WI38 (cell line): Measurements from ENCODE around the gene BTD.
"Not testable (repeated sequence)": the region's sequence is repeated elsewhere in the genome, so short reads cannot be mapped to it uniquely, and the experiment has no call there.

Experiments used
- H3K4me3 ChIP-seq: 2 replicates; pipeline ENCODE4 v1.5.1; 2011; ENCODE audit warnings: low read depth, mild to moderate bottlenecking, control low read depth, low read length
- TF ChIP-seq, protein P1 (sequence below): IDR thresholded peaks from 2 replicates; pipeline ENCODE4 v1.5.1; 2012; ENCODE audit warnings: low read depth, mild to moderate bottlenecking, control low read depth, low read length

Gene BTD

DNA sequence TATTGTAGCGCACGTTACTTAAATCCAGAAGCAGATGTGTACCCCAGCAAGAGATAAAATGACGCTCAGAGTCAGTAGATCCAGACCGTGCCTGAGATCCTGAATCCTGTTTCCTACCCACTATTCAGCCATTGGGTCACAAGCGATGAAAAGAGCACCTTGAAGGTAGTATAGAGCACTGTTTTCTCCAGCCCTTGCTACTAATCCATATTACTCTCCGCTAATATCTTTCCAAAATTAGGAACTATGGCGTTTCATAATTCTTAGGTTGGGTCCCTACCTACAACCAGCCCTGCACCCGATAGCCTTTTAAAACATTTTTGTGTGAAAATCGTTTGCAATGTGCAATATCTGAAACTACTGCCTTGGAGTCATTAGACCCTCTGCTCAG, 596 bp downstream of the BTD start:
- peak overlapping the region; percentile 99 for H3K4me3 ChIP-seq
- TF ChIP-seq, protein P1, sequence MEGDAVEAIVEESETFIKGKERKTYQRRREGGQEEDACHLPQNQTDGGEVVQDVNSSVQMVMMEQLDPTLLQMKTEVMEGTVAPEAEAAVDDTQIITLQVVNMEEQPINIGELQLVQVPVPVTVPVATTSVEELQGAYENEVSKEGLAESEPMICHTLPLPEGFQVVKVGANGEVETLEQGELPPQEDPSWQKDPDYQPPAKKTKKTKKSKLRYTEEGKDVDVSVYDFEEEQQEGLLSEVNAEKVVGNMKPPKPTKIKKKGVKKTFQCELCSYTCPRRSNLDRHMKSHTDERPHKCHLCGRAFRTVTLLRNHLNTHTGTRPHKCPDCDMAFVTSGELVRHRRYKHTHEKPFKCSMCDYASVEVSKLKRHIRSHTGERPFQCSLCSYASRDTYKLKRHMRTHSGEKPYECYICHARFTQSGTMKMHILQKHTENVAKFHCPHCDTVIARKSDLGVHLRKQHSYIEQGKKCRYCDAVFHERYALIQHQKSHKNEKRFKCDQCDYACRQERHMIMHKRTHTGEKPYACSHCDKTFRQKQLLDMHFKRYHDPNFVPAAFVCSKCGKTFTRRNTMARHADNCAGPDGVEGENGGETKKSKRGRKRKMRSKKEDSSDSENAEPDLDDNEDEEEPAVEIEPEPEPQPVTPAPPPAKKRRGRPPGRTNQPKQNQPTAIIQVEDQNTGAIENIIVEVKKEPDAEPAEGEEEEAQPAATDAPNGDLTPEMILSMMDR, result no peak

DNA sequence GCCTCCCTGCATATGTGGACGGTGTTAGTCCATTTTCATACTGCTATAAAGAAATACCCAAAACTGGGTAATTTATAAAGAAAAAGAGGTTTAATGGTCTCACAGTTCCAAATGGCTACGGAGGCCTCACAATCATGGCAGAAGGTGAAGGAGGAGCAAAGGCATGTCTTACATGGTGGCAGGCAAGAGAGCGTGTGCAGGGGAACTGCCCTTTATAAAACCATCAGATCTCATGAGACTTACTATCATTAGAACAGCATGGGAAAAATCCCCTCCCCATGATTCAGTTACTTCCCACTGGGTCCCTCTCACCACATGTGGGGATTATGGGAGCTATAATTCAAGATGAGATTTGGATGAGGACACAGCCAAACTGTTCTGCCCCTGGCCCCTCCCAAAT, 1.3 kb downstream of the BTD start:
- H3K4me3 ChIP-seq, result peak overlapping the region; percentile 99

GRCh38 chr3:15604584-15604983, 3.0 kb downstream of the BTD start:
- H3K4me3 ChIP-seq, result not testable (repeated sequence)

GRCh38 chr3:15606434-15606891, 4.9 kb downstream of the BTD start:
- TF ChIP-seq, protein P1, result no peak
- H3K4me3 ChIP-seq, result no peak overlapping the region

DNA sequence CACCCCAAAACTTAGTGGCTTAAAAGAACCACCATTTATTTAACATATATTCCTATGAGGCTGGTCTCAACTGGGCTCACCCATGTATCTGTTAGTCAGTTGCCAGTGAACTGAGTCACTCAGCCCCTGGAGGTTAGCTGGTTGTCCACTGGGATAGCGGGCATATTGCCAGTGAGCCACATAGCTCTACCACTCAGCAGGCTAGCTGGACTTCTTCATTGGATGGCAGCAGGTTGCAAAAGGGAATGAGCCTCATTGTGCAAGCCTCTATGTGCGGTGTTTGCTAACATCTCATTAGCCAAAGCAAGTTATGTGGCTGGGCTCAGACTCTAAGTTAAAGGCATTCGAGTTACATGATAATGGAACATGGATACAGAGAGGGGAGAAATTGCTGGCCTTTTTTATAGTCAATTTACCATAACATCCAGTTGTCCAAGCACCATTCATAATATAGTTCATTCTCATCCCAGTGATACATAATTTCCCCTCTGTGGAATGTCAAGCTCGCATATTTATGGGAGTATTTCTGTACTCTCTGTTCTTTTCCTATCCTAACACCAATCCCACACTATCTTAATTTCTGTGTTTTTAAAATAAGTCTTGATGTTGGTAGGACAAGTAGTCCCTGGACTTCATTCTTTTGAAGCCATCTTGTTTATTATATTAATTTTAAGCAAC, 8.7 kb downstream of the BTD start:
- TF ChIP-seq, protein P1, result no peak
- H3K4me3 ChIP-seq, result no peak overlapping the region

DNA sequence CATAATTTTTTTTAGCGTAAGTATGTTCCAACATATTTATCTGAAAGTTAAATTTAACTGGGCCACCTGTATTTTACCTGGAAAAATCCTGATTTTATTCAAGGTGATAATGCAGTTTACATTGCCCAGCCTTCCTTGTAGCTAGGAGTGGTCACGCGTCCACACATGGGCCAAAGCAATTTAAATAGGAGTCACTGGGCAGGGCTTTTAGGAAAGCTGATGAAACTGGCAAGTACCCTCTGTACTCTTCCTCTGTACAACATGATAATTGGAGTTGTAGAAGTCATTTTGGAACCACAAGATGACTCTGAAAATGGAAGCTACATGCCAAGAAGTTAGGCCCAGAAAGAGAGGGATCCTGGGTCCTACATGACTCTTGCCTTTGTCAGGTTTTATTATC, 9.5 kb downstream of the BTD start:
- TF ChIP-seq, protein P1, result no peak
- H3K4me3 ChIP-seq, result no peak overlapping the region

DNA sequence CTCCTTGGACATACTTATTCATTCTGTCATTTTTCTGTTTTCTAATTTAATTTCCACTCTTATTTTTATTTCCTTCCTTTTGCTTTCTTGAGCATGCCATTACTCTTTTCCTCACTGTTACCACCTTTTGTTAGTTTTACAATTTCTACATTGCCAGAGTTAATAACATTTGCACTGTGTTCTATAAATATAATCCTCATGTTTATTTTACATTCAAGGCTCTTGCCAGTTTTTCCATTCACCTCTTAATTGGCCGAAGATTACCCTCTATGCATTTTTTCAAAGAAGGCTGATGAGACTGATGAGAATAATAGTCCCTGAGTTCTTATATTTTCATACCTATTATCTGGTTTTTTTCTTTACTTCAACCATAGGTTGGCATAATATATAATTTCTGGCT, 10.5 kb downstream of the BTD start:
- TF ChIP-seq, protein P1, result no peak

GRCh38 chr3:15614958-15615357, 13.4 kb downstream of the BTD start:
- TF ChIP-seq, protein P1, result no peak
- no peak overlapping the region for H3K4me3 ChIP-seq

More for the DNA sequence above, 10.5 kb downstream of the BTD start:
- H3K4me3 ChIP-seq, result no peak overlapping the region
